NCI-H2081 treated with DMSO at 0.1 percent for 48 hours (cell line): ENCODE data around the gene PGK1.
"Not testable (repeated sequence)": the region's sequence is repeated elsewhere in the genome, so short reads cannot be mapped to it uniquely, and the experiment has no call there.

Experiments used
- DNase-seq: peaks from one replicate; lab custom pipeline; 2025; lab: John Stamatoyannopoulos, UW

PGK1 gene

DNA sequence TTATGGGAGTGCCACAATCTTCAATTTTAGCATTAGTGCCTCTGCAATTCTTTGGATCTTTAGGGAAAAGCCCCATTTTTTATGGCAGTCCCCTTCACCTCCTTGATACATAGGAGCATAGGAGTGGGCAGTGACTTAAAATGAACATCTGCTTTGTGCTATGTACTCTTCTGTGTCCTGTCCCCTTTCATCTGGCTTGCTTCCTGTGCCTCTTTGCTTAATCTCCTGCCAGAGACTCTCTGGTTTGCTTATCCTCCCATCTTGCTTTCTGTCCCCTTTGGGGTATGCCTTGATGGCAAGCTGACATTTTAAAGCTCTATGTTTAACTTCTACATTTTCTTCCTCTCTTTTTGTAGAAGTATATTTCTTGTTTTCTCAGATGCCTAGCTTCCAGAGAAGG is 12.3 kb downstream of the PGK1 start:
- no peak for DNase-seq

DNA sequence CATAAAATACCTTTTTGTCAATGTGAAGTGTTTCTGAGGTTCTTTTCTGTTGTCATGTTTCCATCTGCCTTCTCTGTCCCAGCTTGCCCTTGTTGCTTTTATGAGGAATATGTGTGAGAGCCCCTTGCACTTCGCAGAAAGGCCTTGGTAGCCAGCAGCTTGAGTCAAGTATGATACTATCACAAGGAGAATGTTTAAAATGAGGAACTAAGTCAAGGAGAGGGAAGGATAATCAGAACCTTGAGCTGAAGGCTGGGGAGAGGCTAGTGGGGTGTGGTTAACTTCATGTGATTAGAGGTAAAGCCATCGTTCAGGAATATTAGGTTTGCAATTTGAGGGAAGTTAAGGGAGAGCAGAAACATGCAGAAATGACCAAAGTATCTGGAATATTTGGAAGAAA is 12.7 kb downstream of the PGK1 start:
- DNase-seq, result no peak

GRCh38 chrX:78118628-78119027 is 14.6 kb downstream of the PGK1 start:
- no peak for DNase-seq

GRCh38 chrX:78119521-78120227 is 15.6 kb downstream of the PGK1 start:
- DNase-seq, result no peak

- DNase-seq, result no peak
Measured at GRCh38 chrX:78123190-78123589, 19.1 kb downstream of the PGK1 start.

DNA sequence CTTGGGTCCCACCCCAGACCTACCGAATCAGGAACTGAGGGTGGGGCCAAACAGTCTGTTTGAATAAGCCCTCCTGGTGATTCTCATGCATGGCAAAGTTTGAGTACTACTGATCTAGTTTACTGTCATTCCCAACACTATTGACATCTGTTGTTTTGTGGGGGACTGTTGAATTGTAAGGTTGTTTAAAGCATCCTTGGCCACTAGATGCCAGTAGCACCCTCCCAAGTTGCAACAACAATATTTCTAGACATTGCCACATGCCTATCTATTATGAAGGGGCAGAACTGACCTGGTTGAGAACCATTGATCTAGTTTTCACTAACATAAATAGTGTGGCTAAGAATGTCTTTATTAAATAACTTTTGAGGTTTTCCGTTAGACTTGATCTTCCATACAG is 20.3 kb downstream of the PGK1 start:
- DNase-seq, result no peak

DNA sequence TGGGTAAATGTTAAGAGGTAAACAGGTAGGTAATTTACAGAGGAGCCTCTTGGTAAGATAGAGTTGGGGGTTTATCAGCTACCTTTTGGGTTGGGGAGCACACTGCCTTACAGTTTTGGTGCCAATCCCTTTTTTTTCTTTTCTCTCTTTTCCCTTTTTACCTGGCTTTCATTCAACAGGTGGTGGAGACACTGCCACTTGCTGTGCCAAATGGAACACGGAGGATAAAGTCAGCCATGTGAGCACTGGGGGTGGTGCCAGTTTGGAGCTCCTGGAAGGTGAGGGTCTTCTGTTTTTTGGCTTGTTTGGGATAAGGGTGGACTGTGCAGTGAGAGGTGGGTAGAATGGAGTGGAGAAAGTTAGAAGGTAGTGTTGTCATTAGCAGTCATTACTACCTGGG is 21.1 kb downstream of the PGK1 start:
- no peak for DNase-seq

GRCh38 chrX:78125781-78126180 is 21.7 kb downstream of the PGK1 start:
- not testable (repeated sequence) for DNase-seq

DNA sequence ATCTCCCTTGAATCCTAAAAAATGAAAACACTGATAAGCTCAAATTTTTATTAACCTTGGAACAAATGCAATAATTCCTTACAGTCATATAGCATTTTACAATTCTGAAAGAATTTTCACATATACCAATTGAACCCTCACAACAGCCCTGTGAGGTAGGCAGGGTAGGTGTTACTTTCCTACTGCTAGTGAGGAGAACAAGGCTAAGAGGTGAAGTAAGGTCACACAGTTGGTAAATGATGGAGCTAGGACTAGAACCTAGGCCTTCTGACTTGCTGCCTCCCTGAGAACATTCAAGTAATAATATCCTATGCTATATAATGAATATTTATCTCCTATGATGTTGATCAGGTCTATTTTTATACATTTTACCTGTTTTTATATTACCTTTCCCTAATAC is 25.7 kb downstream of the PGK1 start:
- no peak for DNase-seq

DNA sequence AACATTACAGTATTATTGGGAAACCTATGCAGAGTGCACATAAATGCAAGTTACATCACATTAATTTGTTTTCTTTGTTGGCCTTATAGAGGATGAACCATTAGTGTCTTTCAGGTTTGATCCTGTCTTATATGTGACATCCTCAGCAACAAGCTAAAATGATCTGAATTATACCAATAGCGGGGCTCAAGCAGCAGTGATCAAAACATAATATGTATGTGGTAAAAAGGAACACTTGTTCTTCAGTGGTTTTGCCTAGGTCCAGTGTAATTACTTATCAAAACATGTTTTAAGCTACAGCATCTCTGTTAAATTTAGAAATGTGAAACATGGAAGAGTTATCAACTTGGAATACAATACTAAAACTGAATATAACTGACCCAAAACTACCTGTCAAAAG is 26.3 kb downstream of the PGK1 start:
- DNase-seq, result no peak

DNA sequence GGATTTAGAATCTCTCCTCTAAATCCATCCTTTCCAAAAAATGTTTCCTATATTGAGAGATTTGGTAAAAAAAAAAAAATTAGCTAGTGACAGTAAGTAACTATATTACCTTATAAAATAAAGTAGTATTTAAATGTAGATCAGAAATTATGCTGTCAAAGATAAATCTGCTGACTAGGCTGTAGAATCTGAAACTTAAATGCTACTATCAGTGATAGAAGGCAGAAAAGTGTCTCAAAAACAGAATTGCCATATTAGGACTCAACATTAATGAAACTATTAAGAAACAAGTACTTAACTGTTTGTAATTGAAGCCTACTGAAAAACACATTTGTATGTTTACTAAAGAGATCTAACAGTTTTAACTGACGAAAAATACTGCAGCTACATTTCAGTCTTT is 27.1 kb downstream of the PGK1 start:
- no peak for DNase-seq

DNA sequence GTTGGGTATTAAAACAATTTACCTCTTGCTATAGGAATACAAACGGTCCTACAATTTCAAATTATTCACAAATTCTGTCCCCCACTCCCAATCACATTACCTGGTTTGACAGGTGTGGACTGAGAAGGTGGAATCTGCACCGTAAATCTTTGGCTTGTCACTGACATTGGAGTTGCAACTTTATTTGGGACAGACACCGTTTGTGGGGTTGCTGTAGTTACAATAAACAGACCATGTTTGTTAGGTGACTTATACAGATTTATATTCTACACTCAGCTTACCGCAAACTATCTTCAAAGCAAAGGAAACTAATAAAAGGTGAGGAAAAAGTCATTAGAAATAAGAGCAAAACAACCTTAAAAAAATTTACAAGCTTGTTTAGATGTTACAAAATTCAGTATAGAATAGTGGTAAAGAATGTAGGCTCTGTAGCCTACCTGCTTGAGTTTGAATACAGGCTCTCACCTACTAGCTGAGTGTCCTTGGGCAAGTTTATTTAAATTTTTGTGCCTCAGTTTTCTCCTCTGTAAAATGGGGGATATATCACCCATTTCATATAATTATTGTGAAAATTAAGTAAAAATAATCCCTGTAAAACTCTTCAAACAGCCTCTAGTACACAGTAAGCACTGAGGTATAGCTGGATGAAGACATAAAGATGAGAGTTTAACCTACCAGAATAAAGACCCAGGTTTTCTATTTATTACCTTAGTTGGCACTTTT is 29.4 kb downstream of the PGK1 start:
- DNase-seq, result no peak

DNA sequence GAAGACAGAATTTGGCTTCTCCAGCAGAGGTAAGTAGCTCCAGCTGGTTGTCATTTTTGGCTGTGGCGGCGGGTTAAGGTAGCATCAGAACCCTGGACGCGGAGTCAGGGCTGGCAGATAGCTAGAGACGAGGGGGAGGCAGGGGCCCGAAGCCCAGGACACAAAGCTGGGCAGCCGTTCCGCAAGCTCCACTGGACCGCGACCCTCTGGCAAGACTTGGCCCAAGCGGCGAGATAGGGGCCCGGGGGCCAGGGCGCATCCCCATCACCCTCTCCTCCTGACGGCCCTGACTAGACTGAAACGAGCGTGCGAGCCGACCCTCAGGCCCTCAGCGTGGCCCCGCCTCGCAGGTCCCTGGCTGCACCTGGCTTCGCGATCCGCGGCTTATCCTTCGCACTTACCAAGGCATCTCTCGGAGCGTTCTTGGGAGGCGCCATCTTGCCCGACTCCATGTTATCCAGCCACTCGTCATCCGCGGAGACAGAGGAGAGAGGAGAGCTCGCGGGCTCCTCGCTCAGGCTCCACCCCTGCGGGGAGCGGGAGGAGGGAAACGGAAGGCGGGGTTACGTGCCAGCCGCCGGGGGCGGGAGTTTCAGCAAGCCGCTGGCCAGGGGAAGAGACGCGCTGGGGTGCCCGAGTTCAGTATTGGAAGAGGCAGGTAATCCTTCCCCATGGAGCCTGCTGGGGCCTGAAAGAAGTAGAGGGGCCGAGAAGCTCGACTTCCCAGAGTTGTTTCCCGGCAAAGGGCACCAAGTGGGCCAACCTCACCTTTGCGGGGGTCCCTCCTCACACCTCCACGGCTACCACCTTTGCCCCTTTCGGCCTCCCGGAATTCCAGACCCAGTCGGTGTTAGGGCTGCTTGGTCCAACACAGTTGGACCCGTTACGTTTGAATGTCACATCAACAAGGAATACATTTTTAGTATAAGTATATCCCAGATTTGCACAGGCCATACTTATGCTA is 35.4 kb downstream of the PGK1 start, which contains the start of gene TAF9B:
Gene TAF9B (minus strand): TSS at position 491 of the 964 bp plus-strand sequence. CDS start 39 bp downstream, at position 452.
- peak; percentile 43 for DNase-seq

- DNase-seq, result no peak
Measured at GRCh38 chrX:78140206-78140605, 36.2 kb downstream of the PGK1 start.

DNA sequence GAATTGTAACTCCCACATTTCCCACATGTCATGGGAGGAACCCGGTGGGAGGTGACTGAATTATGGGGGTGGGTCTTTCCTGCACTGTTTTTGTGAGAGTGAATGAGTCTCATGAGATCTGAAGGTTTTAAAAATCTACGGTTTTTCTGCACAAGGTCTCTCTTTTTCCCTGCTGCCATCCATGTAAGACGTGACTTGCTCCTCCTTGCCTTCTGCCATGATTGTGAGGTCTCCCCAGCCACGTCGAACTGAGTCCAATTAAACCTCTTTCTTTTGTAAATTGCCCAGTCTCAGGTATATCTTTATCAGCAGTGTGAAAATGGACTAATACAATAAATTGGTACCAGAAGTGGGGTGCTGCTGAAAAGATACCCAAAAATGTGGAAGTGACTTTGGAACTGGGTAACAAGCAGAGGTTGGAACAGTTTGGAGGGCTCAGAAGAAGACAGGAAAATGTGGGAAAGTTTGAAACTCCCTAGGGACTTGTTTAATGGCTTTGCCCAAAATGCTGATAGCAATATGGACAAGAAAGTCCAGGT is 43.0 kb downstream of the PGK1 start:
- not testable (repeated sequence) for DNase-seq

DNA sequence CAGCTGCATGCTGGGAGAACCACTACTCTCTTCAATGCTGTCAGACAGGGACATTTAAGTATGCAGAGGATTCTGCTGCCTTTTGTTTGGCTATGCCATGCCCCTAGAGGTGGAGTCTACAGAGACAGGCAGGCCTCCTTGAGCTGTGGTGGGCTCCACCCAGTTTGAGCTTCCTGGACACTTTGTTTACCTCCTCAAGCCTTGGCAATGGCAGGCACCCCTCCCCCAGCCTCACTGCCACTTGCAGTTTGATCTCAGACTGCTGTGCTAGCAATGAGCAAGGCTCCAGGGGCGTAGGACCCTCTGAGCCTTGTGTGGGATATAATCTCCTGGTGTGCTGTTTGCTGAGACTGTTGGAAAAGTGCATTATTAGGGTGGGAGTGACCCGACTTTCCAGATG is 53.3 kb downstream of the PGK1 start:
- not testable (repeated sequence) for DNase-seq

GRCh38 chrX:78157846-78158245 is 53.8 kb downstream of the PGK1 start:
- not testable (repeated sequence) for DNase-seq

DNA sequence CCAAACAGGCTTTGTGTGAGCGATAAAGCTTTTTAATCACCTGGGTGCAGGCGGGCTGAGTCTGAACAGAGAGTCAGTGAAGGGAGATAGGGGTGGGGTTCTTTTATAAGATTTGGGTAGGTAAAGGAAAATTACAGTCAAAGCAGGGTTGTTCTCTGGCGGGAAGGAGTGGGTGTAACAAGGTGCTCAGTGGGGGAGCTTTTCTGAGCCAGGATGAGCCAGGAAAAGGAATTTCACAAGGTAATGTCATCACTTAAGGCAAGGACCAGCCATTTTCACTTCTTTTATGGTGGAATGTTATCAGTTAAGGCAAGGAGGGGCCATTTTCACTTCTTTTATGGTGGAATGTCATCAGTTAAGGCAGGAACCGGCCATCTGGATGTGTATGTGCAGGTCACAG is 56.7 kb downstream of the PGK1 start:
- not testable (repeated sequence) for DNase-seq

DNA sequence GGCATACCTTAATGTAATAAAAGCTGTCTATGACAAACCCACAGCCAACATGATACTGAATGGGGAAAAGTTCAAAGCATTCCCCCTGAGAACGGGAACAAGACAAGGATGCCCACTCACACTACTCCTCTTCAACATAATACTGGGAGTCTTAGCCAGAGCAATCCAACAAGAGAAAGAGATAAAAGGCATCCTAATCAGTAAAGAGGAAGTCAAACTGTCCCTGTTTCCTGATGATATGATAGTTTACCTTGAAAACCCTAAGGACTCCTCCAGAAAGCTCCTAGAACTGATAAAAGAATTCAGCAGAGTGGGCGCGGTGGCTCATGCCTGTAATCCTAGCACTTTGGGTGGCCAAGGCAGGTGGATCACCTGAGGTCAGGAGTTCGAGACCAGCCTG is 59.1 kb downstream of the PGK1 start:
- not testable (repeated sequence) for DNase-seq

DNA sequence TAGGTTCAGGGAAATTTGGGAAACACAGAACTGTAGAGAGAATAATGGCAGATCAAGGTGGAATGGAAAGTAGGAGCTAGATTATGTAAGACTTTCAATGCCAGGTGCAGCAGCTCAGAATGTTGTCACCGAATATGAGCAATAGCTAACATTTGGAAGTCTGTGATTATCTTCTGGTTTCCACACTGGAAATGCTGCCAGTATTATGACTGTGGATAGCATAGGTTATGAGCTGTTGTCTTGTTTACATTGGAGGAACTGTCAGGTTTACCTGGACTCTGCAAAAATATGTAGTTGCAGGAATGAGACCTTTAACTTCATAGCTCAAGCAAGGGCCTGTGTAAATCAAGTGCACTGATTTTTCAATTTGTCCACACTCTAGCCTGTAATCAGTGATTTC is 61.4 kb downstream of the PGK1 start:
- no peak for DNase-seq

GRCh38 chrX:78168065-78168464 is 64.0 kb downstream of the PGK1 start:
- DNase-seq, result no peak
